Activated CD8-positive, alpha-beta memory T cell treated with anti-CD3 and anti-CD28 coated beads, Interleukin-2, amount 10 ng/mL, durations not matched to agents 7 days and 5 days (primary cell): ENCODE measurements around the gene WNT10A. TPM values are rescaled to one million over a fixed set of nuclear protein-coding genes. Genes with fewer than 3 reads are reported as not detected.
"Not testable (repeated sequence)": the region's sequence is repeated elsewhere in the genome, so short reads cannot be mapped to it uniquely, and the experiment has no call there.

Experiments
- ATAC-seq: fragments of 150-1000 bp; cut with Tn5 transposase; one replicate; pipeline ENCODE4 v1.10.0; 2021; ENCODE audit warnings: moderate library complexity
- CTCF ChIA-PET: fragments of 350-600 bp; sonication (Branson Sonifier 250); formaldehyde crosslinking; loops from one replicate; lab custom pipeline; 2021; ENCODE audit warnings: antibody characterized with exemption; lab: Charles Lee
- DNase-seq: peaks from one replicate; pipeline ENCODE4 v3.0.0-alpha.2; 2020
- H3K27ac Mint-ChIP-seq: one replicate; pipeline ENCODE4 v1.8.0; 2021; ENCODE audit warnings: mild to moderate bottlenecking, mixed read lengths
- H3K27me3 Mint-ChIP-seq: one replicate; pipeline ENCODE4 v1.8.0; 2021; ENCODE audit warnings: mixed read lengths
- H3K36me3 Mint-ChIP-seq: one replicate; pipeline ENCODE4 v1.8.0; 2021; ENCODE audit warnings: mild to moderate bottlenecking, mixed read lengths
- H3K4me1 Mint-ChIP-seq: one replicate; pipeline ENCODE4 v1.8.0; 2021; ENCODE audit warnings: mixed read lengths
- H3K4me3 Mint-ChIP-seq: one replicate; pipeline ENCODE4 v1.8.0; 2021; ENCODE audit warnings: mild to moderate bottlenecking, moderate library complexity, mixed read lengths
- H3K9me3 Mint-ChIP-seq: one replicate; pipeline ENCODE4 v1.8.0; 2022; ENCODE audit warnings: low read depth, mixed read lengths
- total RNA-seq, 2 experiments: library from RNA; stranded (reverse); gene quantifications; one replicate each; pipeline ENCODE4 v1.2.3, GENCODE V29; 2021

Gene WNT10A
- under 1 TPM; 0.23 to 0.35 TPM for total RNA-seq

DNA sequence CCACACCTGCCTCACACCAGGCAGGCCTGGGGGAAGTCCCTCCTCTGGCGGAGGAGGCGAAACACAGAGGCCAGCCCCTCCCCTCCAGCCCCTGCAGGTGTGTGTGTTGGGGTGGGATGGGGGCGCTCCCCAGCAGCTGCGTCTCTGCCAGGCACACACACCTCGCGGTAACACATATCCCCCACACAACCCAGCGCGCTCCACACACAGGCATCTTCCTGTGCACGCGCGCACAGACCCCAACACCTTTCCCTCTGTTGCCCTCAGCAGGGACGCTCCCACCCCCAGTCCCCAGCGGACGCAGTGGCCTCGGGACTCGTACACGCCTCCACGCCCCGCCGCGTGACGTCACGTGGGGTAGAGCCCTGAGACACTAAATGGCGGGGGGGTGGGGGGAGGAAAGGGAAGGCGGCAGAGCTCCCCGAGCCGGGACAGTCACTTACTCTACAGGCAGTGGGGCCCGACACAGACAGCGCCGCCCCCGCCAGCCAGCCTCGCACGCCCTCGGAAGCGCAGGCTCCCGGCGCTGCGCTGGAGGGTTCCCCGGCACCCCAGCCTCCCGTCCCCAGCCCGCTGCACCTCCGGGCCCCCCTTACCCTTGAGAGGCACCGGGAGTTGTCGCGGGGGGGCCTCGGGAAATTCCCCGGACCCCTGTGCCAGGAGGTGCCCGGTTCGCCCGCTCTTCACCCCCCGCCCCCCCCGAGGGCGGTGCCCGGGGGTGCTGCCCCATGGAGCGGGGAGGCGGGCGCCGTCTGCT, at the start of gene WNT10A:
Gene WNT10A, plus strand, starts transcription at position 751 of the 757 bp plus-strand sequence. CDS start 144 bp downstream, outside the sequence.
- ATAC-seq (peak; percentile 66), DNase-seq (peak; percentile 52)
- no peak within 1 kb of the TSS for H3K27ac Mint-ChIP-seq
- H3K4me3 Mint-ChIP-seq, result peak within 1 kb of the TSS; percentile 38
- H3K4me1 Mint-ChIP-seq, result peaks cover 15% of the 10 kb centered on the region
- H3K27me3 Mint-ChIP-seq, result peaks cover 76% of the 10 kb centered on the region
- CTCF ChIA-PET, result interaction anchor here (0.7 to 22.1 kb wide), 4 partner anchors 17 to 286 kb away, joined by 3 to 735 read pairs (median 4); partner anchors contain the start of gene TTLL4
- H3K36me3 Mint-ChIP-seq, result no peaks in the 10 kb centered on the region
- no peaks in the 10 kb centered on the region for H3K9me3 Mint-ChIP-seq

DNA sequence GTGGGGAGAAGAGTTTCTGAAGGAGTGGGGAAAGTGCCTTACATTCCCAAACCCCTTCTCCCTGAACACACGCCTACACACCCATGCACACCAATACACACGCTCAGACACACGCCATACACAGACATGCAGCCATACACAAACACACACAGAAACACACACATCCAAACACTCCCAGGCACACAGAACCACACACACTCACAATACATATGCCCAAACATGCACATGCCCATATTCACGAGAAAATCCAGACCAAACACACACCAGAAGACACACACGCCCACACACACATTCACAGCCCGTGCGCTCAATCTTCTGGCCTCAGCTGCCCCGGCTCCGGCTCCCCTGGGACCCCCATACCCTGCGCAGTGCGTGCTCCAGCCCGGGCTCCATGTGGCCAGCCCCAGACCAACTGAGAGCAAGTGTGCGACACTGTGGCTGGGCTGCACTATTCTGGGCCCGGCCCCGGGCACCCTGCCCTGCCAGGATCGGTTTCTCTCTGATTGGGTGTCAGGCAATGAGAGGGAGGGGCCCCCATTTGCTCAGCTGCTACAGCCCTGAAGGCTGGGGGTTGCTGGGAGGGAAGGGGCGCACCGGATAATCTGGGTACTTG, 49.2 kb upstream of the WNT10A start, which contains the start of gene PRKAG3:
Gene PRKAG3, minus strand, starts transcription at position 426 of the 613 bp plus-strand sequence.
- no peaks in the 10 kb centered on the region for H3K4me1 Mint-ChIP-seq
- CTCF ChIA-PET, result interaction anchor here (1.4 kb wide), 1 partner anchor 16 kb away, joined by 3 read pairs; no protein-coding TSS in a partner anchor
- no peak within 1 kb of the TSS for H3K4me3 Mint-ChIP-seq
- no peak for DNase-seq
- no peak within 1 kb of the TSS for H3K27ac Mint-ChIP-seq
- ATAC-seq, result no peak
- H3K9me3 Mint-ChIP-seq, result no peaks in the 10 kb centered on the region
- H3K36me3 Mint-ChIP-seq, result no peaks in the 10 kb centered on the region
- peaks cover 26% of the 10 kb centered on the region for H3K27me3 Mint-ChIP-seq

GRCh38 chr2:218832081-218832480, 48.6 kb upstream of the WNT10A start:
- ATAC-seq (no peak), DNase-seq (no peak)
- Mint-ChIP-seq H3K4me1 (no peaks in the 10 kb centered on the region), H3K27me3 (peaks cover 30% of the 10 kb centered on the region), H3K4me3 (no peak overlapping the region), H3K27ac (no peak overlapping the region), H3K36me3 (no peaks in the 10 kb centered on the region), H3K9me3 (no peaks in the 10 kb centered on the region)
- CTCF ChIA-PET, result interaction anchor here (0.5 to 1.4 kb wide), 2 partner anchors 15 to 455 kb away, joined by 3 read pairs; no protein-coding TSS in a partner anchor

GRCh38 chr2:218832520-218832919, 48.1 kb upstream of the WNT10A start:
- Mint-ChIP-seq H3K27ac (no peak overlapping the region), H3K27me3 (peaks cover 34% of the 10 kb centered on the region), H3K36me3 (no peaks in the 10 kb centered on the region), H3K9me3 (no peaks in the 10 kb centered on the region), H3K4me3 (no peak overlapping the region), H3K4me1 (no peaks in the 10 kb centered on the region)
- DNase-seq, result no peak
- no peak for ATAC-seq
- CTCF ChIA-PET, result interaction anchor here (0.5 to 1.4 kb wide), 2 partner anchors 15 to 455 kb away, joined by 3 read pairs; no protein-coding TSS in a partner anchor

GRCh38 chr2:218833023-218833609, 47.5 kb upstream of the WNT10A start:
- H3K27me3 Mint-ChIP-seq, result peaks cover 39% of the 10 kb centered on the region
- H3K4me1 Mint-ChIP-seq, result no peaks in the 10 kb centered on the region
- CTCF ChIA-PET, result no interaction called here

DNA sequence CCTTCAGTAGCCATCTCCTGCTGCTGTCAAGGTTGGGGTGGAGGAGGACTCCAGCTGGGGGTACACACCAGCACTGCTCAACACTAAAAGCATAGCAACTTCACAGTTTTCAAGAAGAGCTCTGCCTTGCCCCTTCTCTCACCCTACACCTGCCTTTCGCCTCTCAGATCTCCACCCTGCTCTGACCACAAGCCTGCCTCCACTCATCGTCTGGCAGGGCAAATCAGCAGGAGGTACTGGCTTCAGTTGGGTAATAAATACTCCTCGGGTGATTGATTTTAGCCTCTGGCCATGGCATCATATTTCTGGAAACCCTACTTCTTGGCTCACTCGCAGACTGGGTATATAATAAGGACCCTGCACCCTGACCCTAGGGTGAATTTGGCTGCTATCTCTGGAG, 46.0 kb upstream of the WNT10A start:
- no peaks in the 10 kb centered on the region for H3K36me3 Mint-ChIP-seq
- CTCF ChIA-PET, result no interaction called here
- no peaks in the 10 kb centered on the region for H3K4me1 Mint-ChIP-seq
- peaks cover 50% of the 10 kb centered on the region for H3K27me3 Mint-ChIP-seq
- DNase-seq (no peak), ATAC-seq (no peak)
- no peak overlapping the region for H3K4me3 Mint-ChIP-seq
- no peak overlapping the region for H3K27ac Mint-ChIP-seq
- no peaks in the 10 kb centered on the region for H3K9me3 Mint-ChIP-seq

More at GRCh38 chr2:218833023-218833609, 47.5 kb upstream of the WNT10A start:
- no peak overlapping the region for H3K27ac Mint-ChIP-seq
- no peak for DNase-seq
- no peak overlapping the region for H3K4me3 Mint-ChIP-seq
- no peak for ATAC-seq
- H3K36me3 Mint-ChIP-seq, result no peaks in the 10 kb centered on the region
- H3K9me3 Mint-ChIP-seq, result no peaks in the 10 kb centered on the region

- Mint-ChIP-seq H3K27ac (no peak overlapping the region), H3K36me3 (no peaks in the 10 kb centered on the region), H3K4me1 (no peaks in the 10 kb centered on the region), H3K9me3 (no peaks in the 10 kb centered on the region), H3K4me3 (no peak overlapping the region), H3K27me3 (peaks cover 54% of the 10 kb centered on the region)
- ATAC-seq (no peak), DNase-seq (no peak)
- CTCF ChIA-PET, result interaction anchor here (1.1 to 1.4 kb wide), 2 partner anchors 10 to 192 kb away, joined by 3 to 4 read pairs; no protein-coding TSS in a partner anchor
Observed at GRCh38 chr2:218837495-218837894, 43.2 kb upstream of the WNT10A start.

DNA sequence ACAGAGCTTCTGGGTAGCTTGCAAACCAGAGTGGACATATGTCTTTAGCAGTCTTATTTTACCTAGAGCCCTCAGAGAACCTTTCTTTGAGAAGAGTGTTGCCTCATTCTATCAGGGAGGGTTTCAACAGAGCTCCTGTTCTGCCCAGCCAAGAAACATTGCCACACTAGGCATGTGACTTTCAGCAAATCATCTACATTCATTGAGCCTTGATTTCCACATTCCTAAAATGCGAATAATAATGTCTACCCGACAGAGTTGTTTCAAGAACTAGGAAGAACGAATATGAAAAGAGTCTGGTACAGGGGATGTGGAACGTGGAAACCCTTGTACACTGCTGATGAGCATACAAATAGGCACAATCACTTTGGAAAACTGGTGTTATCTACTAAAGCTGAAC, 41.2 kb upstream of the WNT10A start:
- DNase-seq (no peak), ATAC-seq (no peak)
- Mint-ChIP-seq H3K27ac (no peak overlapping the region), H3K4me3 (no peak overlapping the region), H3K4me1 (no peaks in the 10 kb centered on the region), H3K9me3 (no peaks in the 10 kb centered on the region), H3K36me3 (no peaks in the 10 kb centered on the region), H3K27me3 (peaks cover 51% of the 10 kb centered on the region)
- CTCF ChIA-PET, result interaction anchor here (0.7 to 0.9 kb wide), 2 partner anchors 8 to 192 kb away, joined by 3 read pairs; no protein-coding TSS in a partner anchor

- DNase-seq (no peak), ATAC-seq (no peak)
- CTCF ChIA-PET, result interaction anchor here (0.9 kb wide), 1 partner anchor 192 kb away, joined by 3 read pairs; no protein-coding TSS in a partner anchor
- Mint-ChIP-seq H3K27ac (no peak overlapping the region), H3K36me3 (no peaks in the 10 kb centered on the region), H3K9me3 (no peaks in the 10 kb centered on the region), H3K4me1 (no peaks in the 10 kb centered on the region), H3K4me3 (no peak overlapping the region), H3K27me3 (peaks cover 49% of the 10 kb centered on the region)
Observed at GRCh38 chr2:218839888-218840287, 40.8 kb upstream of the WNT10A start.

DNA sequence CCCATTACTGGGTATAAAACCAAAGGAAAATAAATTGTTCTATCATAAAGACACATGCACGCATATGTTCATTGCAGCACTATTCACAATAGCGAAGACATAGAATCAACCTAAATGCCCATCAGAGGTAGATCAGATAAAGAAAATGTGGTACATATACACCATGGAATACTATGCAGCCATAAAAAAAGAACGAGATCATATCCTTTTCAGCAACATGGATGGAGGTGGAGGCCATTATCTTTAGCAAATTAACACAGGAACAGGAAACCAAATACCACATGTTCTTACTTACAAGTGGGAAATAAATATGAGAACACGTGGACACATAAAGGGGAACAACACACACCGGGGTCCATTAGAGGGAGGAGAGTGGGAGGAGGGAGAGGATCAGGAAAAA, 36.3 kb upstream of the WNT10A start:
- H3K4me1 Mint-ChIP-seq, H3K9me3 Mint-ChIP-seq, CTCF ChIA-PET, H3K27ac Mint-ChIP-seq, DNase-seq, ATAC-seq, H3K4me3 Mint-ChIP-seq, H3K36me3 Mint-ChIP-seq: not testable (repeated sequence)
- H3K27me3 Mint-ChIP-seq, result peaks cover 26% of the 10 kb centered on the region

DNA sequence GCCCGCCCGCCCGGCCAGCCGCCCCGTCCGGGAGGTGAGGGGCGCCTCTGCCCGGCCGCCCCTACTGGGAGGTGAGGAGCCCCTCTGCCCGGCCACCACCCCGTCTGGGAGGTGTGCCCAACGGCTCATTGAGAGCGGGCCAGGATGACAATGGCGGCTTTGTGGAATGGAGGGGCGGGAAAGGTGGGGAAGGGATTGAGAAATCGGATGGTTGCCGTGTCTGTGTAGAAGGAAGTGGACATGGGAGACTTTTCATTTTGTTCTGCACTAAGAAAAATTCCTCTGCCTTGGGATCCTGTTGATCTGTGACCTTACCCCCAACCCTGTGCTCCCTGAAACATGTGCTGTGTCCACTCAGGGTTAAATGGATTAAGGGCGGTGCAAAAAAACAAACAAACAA, 33.7 kb upstream of the WNT10A start:
- not testable (repeated sequence) for H3K4me1 Mint-ChIP-seq, H3K9me3 Mint-ChIP-seq

DNA sequence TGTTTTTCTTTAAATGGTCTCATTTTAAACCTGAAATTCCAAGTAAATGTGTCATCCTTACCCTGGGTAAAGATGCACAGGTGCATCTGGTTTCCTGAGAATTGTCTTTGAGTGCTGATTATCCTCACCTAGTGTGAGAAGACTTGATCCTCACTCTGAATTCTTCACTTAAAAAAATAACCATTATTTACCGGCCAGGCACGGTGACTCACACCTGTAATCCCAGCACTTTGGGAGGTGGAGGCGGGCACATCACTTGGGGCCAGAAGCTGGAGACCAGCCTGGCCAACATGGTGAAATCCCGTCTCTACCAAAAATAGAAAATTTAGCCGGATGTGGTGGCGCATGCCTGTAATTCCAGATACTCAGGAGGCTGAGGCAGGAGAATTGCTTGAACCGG, 30.9 kb upstream of the WNT10A start:
- Mint-ChIP-seq H3K4me1 (peaks cover 4% of the 10 kb centered on the region), H3K4me3 (no peak overlapping the region), H3K27ac (no peak overlapping the region), H3K9me3 (no peaks in the 10 kb centered on the region), H3K27me3 (peaks cover 38% of the 10 kb centered on the region), H3K36me3 (no peaks in the 10 kb centered on the region)
- no peak for ATAC-seq
- CTCF ChIA-PET, result interaction anchor here (0.7 to 4.1 kb wide), 10 partner anchors 9 to 506 kb away, joined by 3 to 82 read pairs (median 3); partner anchors contain the start of genes BCS1L, CYP27A1 and ZNF142
- no peak for DNase-seq

More for the DNA sequence above, 33.7 kb upstream of the WNT10A start:
- H3K4me3 Mint-ChIP-seq, H3K27ac Mint-ChIP-seq, DNase-seq, ATAC-seq, H3K36me3 Mint-ChIP-seq: not testable (repeated sequence)
- CTCF ChIA-PET, result interaction anchor here (0.5 to 4.1 kb wide), 51 partner anchors 8 to 577 kb away, joined by 3 to 82 read pairs (median 4); partner anchors contain the start of genes AAMP, ANKZF1, ATG9A and BCS1L
- H3K27me3 Mint-ChIP-seq, result peaks cover 28% of the 10 kb centered on the region

DNA sequence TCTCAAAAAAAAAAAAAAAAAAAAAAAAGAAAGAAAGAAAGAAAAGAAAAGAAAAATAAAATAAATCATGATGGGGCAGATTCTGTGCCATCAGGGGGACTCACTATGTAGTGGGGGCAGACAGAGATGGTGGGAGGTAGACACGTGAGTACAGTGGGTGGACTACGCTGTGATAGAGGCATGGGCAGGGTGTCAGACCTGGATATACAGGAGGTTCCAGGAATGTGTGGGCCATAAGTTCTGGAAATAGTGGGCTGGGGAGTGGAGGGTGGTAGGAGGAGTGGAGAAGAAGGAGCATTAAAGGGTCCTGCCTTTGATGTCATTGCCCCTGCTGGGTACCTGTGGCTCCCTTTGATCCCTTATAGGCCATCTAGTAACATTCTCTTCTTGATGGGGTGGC, 29.9 kb upstream of the WNT10A start:
- no peak overlapping the region for H3K27ac Mint-ChIP-seq
- H3K36me3 Mint-ChIP-seq, result no peaks in the 10 kb centered on the region
- peaks cover 49% of the 10 kb centered on the region for H3K27me3 Mint-ChIP-seq
- H3K4me3 Mint-ChIP-seq, result no peak overlapping the region
- ATAC-seq, result no peak
- H3K4me1 Mint-ChIP-seq, result peaks cover 4% of the 10 kb centered on the region
- no peak for DNase-seq
- CTCF ChIA-PET, result interaction anchor here (0.7 to 4.1 kb wide), 12 partner anchors 8 to 213 kb away, joined by 3 to 82 read pairs (median 4); partner anchors contain the start of genes BCS1L, CYP27A1 and ZNF142
- H3K9me3 Mint-ChIP-seq, result no peaks in the 10 kb centered on the region
